ENCODE data around the gene MPI. TPM values are rescaled to one million over a fixed set of nuclear protein-coding genes. Genes with fewer than 3 reads are reported as not detected.

The MPI gene
- total and polyA plus RNA-seq, 10 of the 15 experiments (the other 5 are each of a cell fraction or from before 2014, with no cell fraction given): 35.6 to 93.9 (median 44.1) TPM

DNA sequence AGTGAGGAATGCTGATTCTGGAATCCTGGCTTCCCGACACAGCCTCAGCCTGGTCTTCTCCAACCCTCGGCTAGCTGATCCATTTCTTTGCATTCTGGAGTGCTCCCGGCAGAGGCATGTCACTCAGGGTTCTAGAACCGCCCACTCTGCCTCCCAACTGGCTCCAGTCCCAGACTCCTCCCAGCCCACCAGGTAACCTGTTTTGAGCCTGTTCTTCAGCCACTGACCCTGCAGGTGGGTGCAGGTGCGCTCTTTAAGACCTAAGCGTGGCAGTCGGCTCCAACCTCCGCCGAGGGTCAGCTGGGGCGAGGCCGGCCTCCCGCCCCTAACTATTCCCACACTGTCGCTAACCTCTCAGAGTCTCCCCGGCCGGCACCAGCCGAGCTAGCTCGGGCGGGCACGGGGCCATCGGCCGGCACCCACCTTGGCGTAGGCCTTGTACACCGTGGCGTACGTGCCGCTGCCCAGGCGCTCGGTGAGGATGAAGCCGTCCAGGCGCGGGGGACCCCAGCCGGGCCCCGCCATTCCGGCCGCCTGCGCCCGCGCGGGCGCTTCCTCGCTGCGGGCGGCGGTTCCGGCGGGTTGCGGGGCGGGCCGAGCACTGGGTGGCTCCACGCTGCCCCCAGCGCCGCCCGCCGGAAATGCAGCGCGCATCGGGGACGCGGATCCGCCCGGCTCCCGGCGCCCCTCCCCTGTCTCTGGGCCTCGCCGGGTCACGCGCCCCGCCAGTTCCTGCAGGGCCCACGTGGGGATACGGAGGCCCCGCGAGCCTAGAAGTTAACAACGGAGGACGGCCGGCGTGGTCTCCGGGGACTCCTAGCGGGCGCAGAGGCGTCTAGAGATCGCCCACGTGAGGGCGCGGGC lies 47.0 kb upstream of the MPI start, which contains the start of gene ULK3:
Gene ULK3 (minus strand): TSS at position 576 of the 864 bp plus-strand sequence. CDS start 51 bp downstream, at position 525.
- WGBS (ENCODE audit: insufficient coverage, insufficient replicate concordance, low lambda C conversion rate, missing lambda C conversion rate): 1% methylated on average over 79 of the region's 84 CpGs
- no peak for FAIRE-seq
- CTCF ChIA-PET: interaction anchor here (0.7 to 6.2 kb wide), 17 partner anchors 9 to 211 kb away, joined by 3 to 59 read pairs (median 5); partner anchors contain the start of gene FAM219B
- no peak for TF ChIP-seq ZNF274 (IDR thresholded peaks at IDR 0.05; ENCODE audit: insufficient read depth, insufficient read length)
- peak; percentile 75 for TF ChIP-seq POLR2A (IDR thresholded peaks at IDR 0.05; ENCODE audit: low read depth, low read length)
- TF ChIP-seq YY1 (IDR thresholded peaks at IDR 0.05; ENCODE audit: low read depth, low read length): peak; percentile 57
- TF ChIP-seq SIN3A (IDR thresholded peaks at IDR 0.05; ENCODE audit: low read depth, low read length): peak; percentile 88
- peak; percentile 41; the same call in 1 of the 2 replicates for TF ChIP-seq HDGF (IDR thresholded peaks at IDR 0.05)
- TF ChIP-seq ZNF24 (IDR thresholded peaks at IDR 0.05): peak; percentile 67
- TF ChIP-seq ASH2L (IDR thresholded peaks at IDR 0.05; ENCODE audit: borderline replicate concordance, low read depth): peak; percentile 39; the same call in 1 of the 2 replicates
- TF ChIP-seq CREB1 (IDR thresholded peaks at IDR 0.05; ENCODE audit: low read depth): peak; percentile 33; the same call in 1 of the 2 replicates
- no peak for TF ChIP-seq ZBTB4 (CRISPR knock-in tag; IDR thresholded peaks at IDR 0.05)
- TF ChIP-seq, protein P1, sequence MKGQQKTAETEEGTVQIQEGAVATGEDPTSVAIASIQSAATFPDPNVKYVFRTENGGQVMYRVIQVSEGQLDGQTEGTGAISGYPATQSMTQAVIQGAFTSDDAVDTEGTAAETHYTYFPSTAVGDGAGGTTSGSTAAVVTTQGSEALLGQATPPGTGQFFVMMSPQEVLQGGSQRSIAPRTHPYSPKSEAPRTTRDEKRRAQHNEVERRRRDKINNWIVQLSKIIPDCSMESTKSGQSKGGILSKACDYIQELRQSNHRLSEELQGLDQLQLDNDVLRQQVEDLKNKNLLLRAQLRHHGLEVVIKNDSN (IDR thresholded peaks at IDR 0.05; ENCODE audit: borderline replicate concordance, extremely low read length, insufficient read depth, low read depth, low read length): peak; percentile 93
- TF ChIP-seq EGR1 (IDR thresholded peaks at IDR 0.05; ENCODE audit: borderline replicate concordance in 1 of 2, low read depth in 2 of 2, low read length in 2 of 2): peak in 1 of 2 experiments; percentile 95; a peak in 2 of 3 replicates
- TF ChIP-seq CHD4 (IDR thresholded peaks at IDR 0.05): no peak
- no peak for TF ChIP-seq HDAC6 (IDR thresholded peaks at IDR 0.05; ENCODE audit: unreplicated experiment)
- TF ChIP-seq, protein P2, sequence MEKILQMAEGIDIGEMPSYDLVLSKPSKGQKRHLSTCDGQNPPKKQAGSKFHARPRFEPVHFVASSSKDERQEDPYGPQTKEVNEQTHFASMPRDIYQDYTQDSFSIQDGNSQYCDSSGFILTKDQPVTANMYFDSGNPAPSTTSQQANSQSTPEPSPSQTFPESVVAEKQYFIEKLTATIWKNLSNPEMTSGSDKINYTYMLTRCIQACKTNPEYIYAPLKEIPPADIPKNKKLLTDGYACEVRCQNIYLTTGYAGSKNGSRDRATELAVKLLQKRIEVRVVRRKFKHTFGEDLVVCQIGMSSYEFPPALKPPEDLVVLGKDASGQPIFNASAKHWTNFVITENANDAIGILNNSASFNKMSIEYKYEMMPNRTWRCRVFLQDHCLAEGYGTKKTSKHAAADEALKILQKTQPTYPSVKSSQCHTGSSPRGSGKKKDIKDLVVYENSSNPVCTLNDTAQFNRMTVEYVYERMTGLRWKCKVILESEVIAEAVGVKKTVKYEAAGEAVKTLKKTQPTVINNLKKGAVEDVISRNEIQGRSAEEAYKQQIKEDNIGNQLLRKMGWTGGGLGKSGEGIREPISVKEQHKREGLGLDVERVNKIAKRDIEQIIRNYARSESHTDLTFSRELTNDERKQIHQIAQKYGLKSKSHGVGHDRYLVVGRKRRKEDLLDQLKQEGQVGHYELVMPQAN (conservative IDR thresholded peaks at IDR 0.05): peak; percentile 77
- no peak for TF ChIP-seq SMAD1 (IDR thresholded peaks at IDR 0.05; ENCODE audit: low read depth, partially characterized antibody)
- TF ChIP-seq MTA3 (IDR thresholded peaks at IDR 0.05; ENCODE audit: borderline replicate concordance, low read length): peak; percentile 15; the same call in 1 of the 2 replicates
- TF ChIP-seq BRCA1 (IDR thresholded peaks at IDR 0.05; ENCODE audit: low read depth, low read length): no peak

More for the DNA sequence above, 47.0 kb upstream of the MPI start, which contains the start of gene ULK3:
- peaks cover 13% of the 10 kb centered on the region for H3K4me1 ChIP-seq (ENCODE audit: control insufficient read depth, insufficient read depth, low read length)
- no peaks in the 10 kb centered on the region for H3K9me3 ChIP-seq (replicated peaks; ENCODE audit: control insufficient read depth, insufficient read depth, low read length)
- ChIA-PET RAD21 (ENCODE audit: unreplicated experiment) (interaction anchor here (0.9 to 3.1 kb wide), 10 partner anchors 16 to 108 kb away, joined by 3 to 19 read pairs (median 8); partner anchors contain the start of gene FAM219B), SMC1A (ENCODE audit: uncharacterized antibody, unreplicated experiment) (interaction anchor here (1.2 to 6.1 kb wide), 4 partner anchors 27 to 72 kb away, joined by 3 to 43 read pairs (median 11); no protein-coding TSS in a partner anchor), POLR2A (interaction anchor here (0.5 to 1.6 kb wide), 10 partner anchors 14 to 226 kb away, joined by 3 to 10 read pairs (median 5); no protein-coding TSS in a partner anchor)
- H3K79me2 ChIP-seq (ENCODE audit: control insufficient read depth, insufficient read depth, low read length): peaks cover 3% of the 10 kb centered on the region; the same call in 1 of the 2 replicates
- H3K27me3 ChIP-seq (replicated peaks in 1 of 2; ENCODE audit: control insufficient read depth in 2 of 2, insufficient read depth in 2 of 2, low read length in 1 of 2): no peaks in the 10 kb centered on the region
- no peak for DNase-seq (ENCODE audit: low read depth, low spot score)
- peak within 1 kb of the TSS; percentile 80 for H3K27ac ChIP-seq (ENCODE audit: control insufficient read depth, insufficient read depth)
- H4K20me1 ChIP-seq (ENCODE audit: control insufficient read depth, insufficient read depth): no peaks in the 10 kb centered on the region
- BruUV-seq (replicated peaks): no TSS peak
- H3K4me3 ChIP-seq: peak within 1 kb of the TSS; percentile 86
- in situ Hi-C loops (cut with MboI): no loop called here
- intact Hi-C loops (cut with micrococcal nuclease; ENCODE audit: unreplicated experiment): loop anchor here (2.0 to 5.0 kb wide), 4 partner anchors 28 to 72 kb away; no protein-coding TSS in a partner anchor
- ATAC-seq: peak; percentile 95
- peak within 1 kb of the TSS; percentile 88 for H2AFZ ChIP-seq (ENCODE audit: control insufficient read depth, low read depth, low read length)
- peak within 1 kb of the TSS; percentile 93 for H3K4me2 ChIP-seq (ENCODE audit: control insufficient read depth, insufficient read depth)
- peak within 1 kb of the TSS; percentile 77 for H3K9ac ChIP-seq (ENCODE audit: control insufficient read depth, insufficient read depth, low read length)
- H3K36me3 ChIP-seq (ENCODE audit: control insufficient read depth in 2 of 2, insufficient read depth in 2 of 2, low read length in 1 of 2): peaks cover 7 to 18% of the 10 kb centered on the region in 2 experiments; a peak in 3 of 4 replicates

Data from GM12878 (cell line).